Measurements from ENCODE around the gene RAP1GAP2. TPM values are rescaled to one million over a fixed set of nuclear protein-coding genes. Genes with fewer than 3 reads are reported as not detected.
A peak's percentile ranks its signal among the peaks of the same experiment; 100 is the strongest.

RAP1GAP2 gene
- 10 to 100 TPM; 10.8 to 18.3 (median 12.6) TPM for total RNA-seq

GRCh38 chr17:2796164-2797125, at the start of gene RAP1GAP2:
TSS of gene RAP1GAP2 (plus strand) at chr17:2796438. CDS start at chr17:2796528, 90 bp downstream.
- no peak for TF ChIP-seq EP300 (IDR thresholded peaks at IDR 0.05)
- no peak for TF ChIP-seq POLR2AphosphoS5 (IDR thresholded peaks at IDR 0.05)
- TF ChIP-seq POLR2A (IDR thresholded peaks at IDR 0.05) = no peak
- TF ChIP-seq CTCF (IDR thresholded peaks at IDR 0.05) = no peak
- peaks cover 2% of the 10 kb centered on the region for H3K4me1 ChIP-seq
- H3K4me3 ChIP-seq = peak within 1 kb of the TSS; percentile 33
- 55% methylated on average over 34 of the region's 39 CpGs for WGBS
- H3K27ac ChIP-seq = no peak within 1 kb of the TSS
- no peaks in the 10 kb centered on the region for H3K36me3 ChIP-seq
- H3K9me3 ChIP-seq = no peaks in the 10 kb centered on the region
- H3K27me3 ChIP-seq = peaks cover 38% of the 10 kb centered on the region
- DNase-seq (ENCODE audit: low spot score in 2 of 2) = peak in 1 of 2 donors; percentile 77

GRCh38 chr17:2749058-2749783, 47.0 kb upstream of the RAP1GAP2 start, which contains the start of gene CCDC92B:
TSS of gene CCDC92B (minus strand) at chr17:2749652. CDS start at chr17:2735145, 14,507 bp downstream.
- TF ChIP-seq EP300 (IDR thresholded peaks at IDR 0.05) (no peak), CTCF (IDR thresholded peaks at IDR 0.05) (no peak), POLR2A (IDR thresholded peaks at IDR 0.05) (no peak), POLR2AphosphoS5 (IDR thresholded peaks at IDR 0.05) (no peak)
- Histone ChIP-seq H3K36me3 (no peaks in the 10 kb centered on the region), H3K27me3 (peaks cover 58% of the 10 kb centered on the region), H3K4me3 (peak within 1 kb of the TSS; percentile 21), H3K27ac (no peak within 1 kb of the TSS), H3K9me3 (no peaks in the 10 kb centered on the region), H3K4me1 (peaks cover 10% of the 10 kb centered on the region)
- no peak for DNase-seq (ENCODE audit: low spot score in 2 of 2)
- 7% methylated on average over 7 of the region's 76 CpGs for WGBS

- Histone ChIP-seq H3K4me3 (peak overlapping the region; percentile 21), H3K9me3 (no peaks in the 10 kb centered on the region), H3K4me1 (peaks cover 10% of the 10 kb centered on the region), H3K27ac (no peak overlapping the region), H3K36me3 (no peaks in the 10 kb centered on the region), H3K27me3 (peaks cover 63% of the 10 kb centered on the region)
- 40% methylated on average over 1 of the region's 35 CpGs for WGBS
- DNase-seq (ENCODE audit: low spot score in 2 of 2) = no peak
- TF ChIP-seq POLR2A (IDR thresholded peaks at IDR 0.05) (no peak), CTCF (IDR thresholded peaks at IDR 0.05) (no peak), EP300 (IDR thresholded peaks at IDR 0.05) (no peak), POLR2AphosphoS5 (IDR thresholded peaks at IDR 0.05) (no peak)
Observed at GRCh38 chr17:2749784-2750181, 46.5 kb upstream of the RAP1GAP2 start.

- Histone ChIP-seq H3K36me3 (no peaks in the 10 kb centered on the region), H3K27ac (no peak overlapping the region), H3K27me3 (peaks cover 68% of the 10 kb centered on the region), H3K4me1 (peaks cover 17% of the 10 kb centered on the region), H3K4me3 (no peak overlapping the region), H3K9me3 (no peaks in the 10 kb centered on the region)
- no peak for TF ChIP-seq POLR2A (IDR thresholded peaks at IDR 0.05)
- no peak for TF ChIP-seq EP300 (IDR thresholded peaks at IDR 0.05)
- no peak for TF ChIP-seq POLR2AphosphoS5 (IDR thresholded peaks at IDR 0.05)
- no peak for TF ChIP-seq CTCF (IDR thresholded peaks at IDR 0.05)
- WGBS = 64% methylated on average over 2 of the region's 2 CpGs
- no peak for DNase-seq (ENCODE audit: low spot score in 2 of 2)
Observed at GRCh38 chr17:2750721-2751120, 45.5 kb upstream of the RAP1GAP2 start.

GRCh38 chr17:2751491-2751890, 44.7 kb upstream of the RAP1GAP2 start:
- no peak for DNase-seq (ENCODE audit: low spot score in 2 of 2)
- 89% methylated on average over 2 of the region's 2 CpGs for WGBS
- Histone ChIP-seq H3K27me3 (peaks cover 71% of the 10 kb centered on the region), H3K27ac (no peak overlapping the region), H3K4me3 (no peak overlapping the region), H3K36me3 (no peaks in the 10 kb centered on the region), H3K4me1 (peaks cover 21% of the 10 kb centered on the region), H3K9me3 (no peaks in the 10 kb centered on the region)
- no peak for TF ChIP-seq CTCF (IDR thresholded peaks at IDR 0.05)
- no peak for TF ChIP-seq POLR2AphosphoS5 (IDR thresholded peaks at IDR 0.05)
- no peak for TF ChIP-seq POLR2A (IDR thresholded peaks at IDR 0.05)
- no peak for TF ChIP-seq EP300 (IDR thresholded peaks at IDR 0.05)
